RWPE1 (cell line): Measurements from ENCODE around the gene SPN.

Source experiments
- CTCF ChIA-PET: fragments of 350-600 bp; sonication (Branson Sonifier 250); formaldehyde crosslinking; extraction: SDS; loops from one replicate; lab custom pipeline; 2021; lab: Yijun Ruan, JAX
- POLR2A ChIA-PET: fragments of 400-600 bp; formaldehyde crosslinking; extraction: SDS; loops from one replicate; lab custom pipeline; 2020; ENCODE audit warnings: antibody characterized with exemption; ENCODE audit not compliant: low non-redundant PET; lab: Yijun Ruan, JAX
- DNase-seq: peaks from one replicate; pipeline ENCODE4 v3.0.0; 2012; ENCODE audit warnings: low spot score
- H3K27ac ChIP-seq: fragments of 450-650 bp; 2 replicates; pipeline ENCODE4 v1.5.1; 2017
- TF ChIP-seq, protein P1 (sequence below): fragments of 450-650 bp; conservative IDR thresholded peaks from 2 replicates; pipeline ENCODE4 v1.5.1; 2017; ENCODE audit warnings: low read depth, mild to moderate bottlenecking

Gene SPN

GRCh38 chr16:29714396-29714795 is 51.3 kb downstream of the SPN start:
- POLR2A ChIA-PET, result no interaction called here
- DNase-seq, result no peak

DNA sequence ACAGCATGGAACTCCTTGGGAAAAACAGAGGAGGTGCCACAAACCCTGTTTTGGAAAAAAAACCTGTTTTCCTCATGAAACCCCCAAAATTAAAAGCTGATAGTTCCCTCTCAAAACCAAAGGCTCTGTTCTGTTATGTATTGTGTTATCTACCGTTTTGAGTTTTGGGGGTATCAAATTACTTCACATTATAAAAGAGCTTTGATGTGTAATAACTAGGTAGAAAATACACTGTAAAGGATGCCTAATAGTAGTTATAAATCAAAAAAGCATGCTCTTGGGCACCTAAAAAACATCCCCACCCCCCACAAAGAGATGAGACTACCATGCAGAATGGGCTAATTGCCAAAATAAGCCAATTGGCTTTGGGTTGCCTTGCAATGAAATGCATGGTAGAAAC is 51.9 kb downstream of the SPN start:
- H3K27ac ChIP-seq, result no peak overlapping the region
- CTCF ChIA-PET, result interaction anchor here (0.5 to 0.9 kb wide), 3 partner anchors 15 to 104 kb away, joined by 3 read pairs; no protein-coding TSS in a partner anchor
- POLR2A ChIA-PET, result no interaction called here
- no peak for DNase-seq
- TF ChIP-seq, protein P1, sequence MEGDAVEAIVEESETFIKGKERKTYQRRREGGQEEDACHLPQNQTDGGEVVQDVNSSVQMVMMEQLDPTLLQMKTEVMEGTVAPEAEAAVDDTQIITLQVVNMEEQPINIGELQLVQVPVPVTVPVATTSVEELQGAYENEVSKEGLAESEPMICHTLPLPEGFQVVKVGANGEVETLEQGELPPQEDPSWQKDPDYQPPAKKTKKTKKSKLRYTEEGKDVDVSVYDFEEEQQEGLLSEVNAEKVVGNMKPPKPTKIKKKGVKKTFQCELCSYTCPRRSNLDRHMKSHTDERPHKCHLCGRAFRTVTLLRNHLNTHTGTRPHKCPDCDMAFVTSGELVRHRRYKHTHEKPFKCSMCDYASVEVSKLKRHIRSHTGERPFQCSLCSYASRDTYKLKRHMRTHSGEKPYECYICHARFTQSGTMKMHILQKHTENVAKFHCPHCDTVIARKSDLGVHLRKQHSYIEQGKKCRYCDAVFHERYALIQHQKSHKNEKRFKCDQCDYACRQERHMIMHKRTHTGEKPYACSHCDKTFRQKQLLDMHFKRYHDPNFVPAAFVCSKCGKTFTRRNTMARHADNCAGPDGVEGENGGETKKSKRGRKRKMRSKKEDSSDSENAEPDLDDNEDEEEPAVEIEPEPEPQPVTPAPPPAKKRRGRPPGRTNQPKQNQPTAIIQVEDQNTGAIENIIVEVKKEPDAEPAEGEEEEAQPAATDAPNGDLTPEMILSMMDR, result no peak

More at GRCh38 chr16:29714396-29714795, 51.3 kb downstream of the SPN start:
- no peak overlapping the region for H3K27ac ChIP-seq
- TF ChIP-seq, protein P1, result no peak
- CTCF ChIA-PET, result interaction anchor here (0.5 to 0.9 kb wide), 2 partner anchors 37 to 104 kb away, joined by 3 read pairs; no protein-coding TSS in a partner anchor

DNA sequence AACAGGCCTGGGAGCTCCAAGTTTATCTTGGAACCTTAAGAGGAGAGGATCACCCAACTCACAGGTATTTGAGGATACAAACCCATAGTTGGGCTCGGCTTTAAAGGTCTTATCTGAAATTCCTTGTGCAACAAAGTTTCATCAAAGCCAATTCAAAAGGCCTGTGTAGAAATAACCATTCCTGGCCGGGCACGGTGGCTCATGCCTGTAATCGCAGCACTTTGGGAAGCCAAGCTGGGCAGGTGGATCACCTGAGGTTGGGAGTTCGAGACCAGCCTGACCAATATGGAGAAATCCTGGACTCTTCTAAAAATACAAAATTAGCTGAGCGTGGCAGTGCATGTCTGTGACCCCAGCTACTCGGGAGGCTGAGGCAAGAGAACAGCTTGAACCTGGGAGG is 54.1 kb downstream of the SPN start:
- TF ChIP-seq, protein P1, result no peak
- ChIA-PET CTCF (interaction anchor here (0.6 to 1.4 kb wide), 5 partner anchors 12 to 940 kb away, joined by 3 to 8 read pairs (median 5); no protein-coding TSS in a partner anchor), POLR2A (no interaction called here)
- H3K27ac ChIP-seq, result no peak overlapping the region
- DNase-seq, result no peak

DNA sequence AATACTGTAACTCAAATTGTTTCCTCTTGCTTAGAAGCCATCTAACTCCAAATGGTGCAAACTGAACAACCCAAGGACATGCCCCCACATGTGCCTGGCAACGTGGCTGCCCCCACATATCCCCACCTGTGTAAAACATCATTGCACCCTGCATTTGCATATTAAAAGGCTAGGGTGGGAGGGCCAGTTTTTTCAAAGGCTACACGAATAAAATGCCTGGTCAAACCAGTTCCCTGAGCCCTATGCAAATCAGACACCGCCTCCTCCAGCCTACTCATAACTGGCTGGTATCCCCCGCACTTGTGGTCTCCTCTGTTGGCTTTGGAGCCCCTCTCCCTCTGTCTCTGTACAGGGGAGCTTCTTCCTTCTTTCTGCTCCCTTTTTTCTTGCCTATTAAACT is 56.0 kb downstream of the SPN start:
- no peak overlapping the region for H3K27ac ChIP-seq
- DNase-seq, result no peak
- POLR2A ChIA-PET, result no interaction called here
- CTCF ChIA-PET, result no interaction called here
- TF ChIP-seq, protein P1, result no peak
